HG03095 (cell line): ENCODE data around the gene CTDSPL.

ENCODE experiments used
- ATAC-seq: cut with Tn5 transposase; IDR thresholded peaks from one replicate; pipeline ENCODE4 v1.9.1; 2021; ENCODE audit warnings: moderate library complexity; ENCODE audit not compliant: unreplicated experiment

CTDSPL gene

DNA sequence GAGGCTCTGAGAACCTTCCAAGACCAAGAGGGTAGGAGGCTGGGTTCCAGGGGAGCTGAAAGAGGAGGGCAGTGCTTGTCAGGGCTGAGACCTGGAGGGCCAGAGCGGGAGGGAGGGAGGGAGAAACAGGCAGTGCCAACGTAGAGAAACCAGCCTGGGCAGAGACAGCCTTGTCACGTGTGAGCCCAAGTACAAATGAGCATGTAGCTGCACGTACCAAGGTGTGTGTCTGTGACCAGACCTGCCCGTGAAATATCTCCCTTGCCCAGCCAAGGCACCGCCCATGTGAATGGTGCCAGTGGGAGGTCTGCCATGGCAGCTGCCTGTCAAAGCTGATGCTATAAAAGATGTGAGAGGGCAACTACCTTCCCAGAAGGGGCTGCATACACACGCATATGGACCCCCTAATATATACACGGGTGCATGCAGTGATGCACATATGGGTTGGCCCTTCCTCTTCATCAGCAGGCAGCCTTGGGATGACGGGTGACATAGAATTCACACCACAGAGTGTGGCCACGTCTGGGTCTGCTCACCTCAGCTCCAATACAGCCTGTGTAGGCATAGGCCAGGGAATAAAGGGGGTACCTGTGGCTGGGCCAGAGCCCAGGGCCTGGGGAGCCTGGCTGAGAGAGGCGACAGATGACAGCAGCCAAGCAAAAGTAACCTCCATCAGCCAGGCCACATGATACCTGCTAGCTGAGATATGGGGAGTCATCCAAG is 7.8 kb upstream of the CTDSPL start:
- ATAC-seq = no peak

DNA sequence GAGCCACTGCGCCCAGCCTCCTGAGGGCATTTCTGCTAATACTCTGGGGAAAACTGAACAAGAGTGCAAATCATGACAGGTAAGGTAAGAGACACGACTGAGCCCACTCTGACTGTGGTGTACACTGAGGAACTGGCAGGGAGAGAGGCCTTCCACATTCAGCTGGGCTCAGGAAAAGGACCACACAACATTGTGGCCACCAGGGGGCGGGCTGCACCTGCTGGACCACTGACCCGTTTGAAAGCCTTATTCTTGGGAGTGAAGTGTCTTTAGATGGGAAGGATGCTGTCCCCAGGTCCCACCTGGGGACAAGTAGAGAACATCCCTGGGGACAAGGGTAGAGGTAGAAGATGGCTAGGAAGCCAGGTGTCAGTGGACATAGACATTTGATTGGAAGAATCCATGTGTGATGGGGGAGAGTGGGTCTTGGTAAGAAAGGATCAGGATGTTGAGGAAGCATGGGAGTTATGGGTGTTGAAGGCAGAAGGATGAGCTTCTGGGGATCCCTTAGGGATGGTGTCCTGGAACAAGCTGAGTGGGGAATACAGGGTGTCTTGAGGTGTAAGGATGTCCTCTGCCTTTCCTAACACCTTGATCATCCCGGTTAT is 6.2 kb upstream of the CTDSPL start:
- no peak for ATAC-seq

DNA sequence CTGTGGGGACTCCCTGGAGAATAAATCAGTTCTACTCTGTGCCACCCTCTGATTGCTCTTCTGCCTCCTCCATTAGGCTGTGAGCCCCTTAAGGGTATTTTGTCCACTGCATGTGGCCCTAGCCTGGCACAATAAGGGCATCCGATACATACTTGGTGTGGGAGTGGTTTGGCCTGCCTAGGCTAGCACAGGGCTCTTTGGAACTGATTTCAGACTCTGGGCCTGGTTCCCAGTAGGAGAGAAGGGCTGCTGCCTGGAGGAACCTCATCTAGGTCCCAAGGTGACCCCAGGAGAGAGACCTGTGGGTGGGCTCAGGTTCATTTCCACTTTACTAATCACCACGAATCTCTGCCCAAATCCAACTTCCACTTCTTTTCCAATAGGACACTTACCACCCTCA is 5.3 kb upstream of the CTDSPL start:
- no peak for ATAC-seq

DNA sequence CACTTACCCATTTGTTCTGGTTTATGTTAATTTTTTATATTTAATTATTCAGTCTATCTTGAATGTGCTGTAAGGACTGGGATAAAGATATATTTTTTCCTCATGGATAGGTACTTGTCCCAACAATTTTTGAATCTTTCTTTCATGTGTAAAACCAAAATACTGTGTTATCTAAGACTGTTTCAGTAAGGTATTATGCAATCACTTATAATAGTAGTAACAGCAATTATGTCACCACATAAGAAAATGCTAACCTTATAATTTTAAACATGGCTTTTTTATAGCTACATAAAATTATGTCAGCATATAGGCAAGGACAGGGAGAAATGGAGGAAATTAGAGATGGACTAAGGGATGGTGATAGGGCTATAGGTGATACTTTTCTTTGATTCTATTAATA is 2.9 kb upstream of the CTDSPL start:
- ATAC-seq = no peak

DNA sequence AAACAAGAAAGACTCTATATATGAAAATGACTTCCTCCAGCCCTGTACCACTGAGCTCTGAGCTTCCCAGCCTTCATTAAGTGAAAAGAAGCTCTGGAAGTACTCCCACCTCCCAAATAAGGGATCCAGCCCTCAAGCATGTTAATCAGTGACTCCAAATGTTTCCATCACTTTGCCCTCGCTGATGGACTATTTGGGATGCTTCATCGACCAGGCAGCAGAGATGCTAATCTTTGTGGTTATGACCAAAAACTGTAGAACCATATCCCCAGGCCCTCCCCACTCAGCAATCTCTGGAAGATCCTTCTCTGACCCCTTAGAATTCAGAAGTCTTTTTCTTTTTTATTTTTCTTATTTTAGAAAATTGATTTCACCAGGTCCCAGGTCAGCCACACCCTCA is 2.3 kb upstream of the CTDSPL start:
- no peak for ATAC-seq

DNA sequence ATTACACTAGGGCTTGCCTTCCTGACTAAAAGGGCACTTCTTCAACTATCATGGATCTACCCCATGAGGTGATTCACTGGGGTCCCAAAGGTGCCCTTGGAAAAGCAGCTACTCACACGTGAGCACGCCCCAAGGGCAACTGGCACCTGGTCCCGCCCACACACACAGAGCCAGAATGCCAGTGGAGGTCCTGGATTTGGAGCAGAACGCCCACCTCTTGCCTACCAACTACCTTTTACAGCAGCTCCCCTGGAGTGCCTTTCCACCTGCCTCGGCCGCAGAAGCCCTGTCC is 1.8 kb upstream of the CTDSPL start:
- no peak for ATAC-seq

DNA sequence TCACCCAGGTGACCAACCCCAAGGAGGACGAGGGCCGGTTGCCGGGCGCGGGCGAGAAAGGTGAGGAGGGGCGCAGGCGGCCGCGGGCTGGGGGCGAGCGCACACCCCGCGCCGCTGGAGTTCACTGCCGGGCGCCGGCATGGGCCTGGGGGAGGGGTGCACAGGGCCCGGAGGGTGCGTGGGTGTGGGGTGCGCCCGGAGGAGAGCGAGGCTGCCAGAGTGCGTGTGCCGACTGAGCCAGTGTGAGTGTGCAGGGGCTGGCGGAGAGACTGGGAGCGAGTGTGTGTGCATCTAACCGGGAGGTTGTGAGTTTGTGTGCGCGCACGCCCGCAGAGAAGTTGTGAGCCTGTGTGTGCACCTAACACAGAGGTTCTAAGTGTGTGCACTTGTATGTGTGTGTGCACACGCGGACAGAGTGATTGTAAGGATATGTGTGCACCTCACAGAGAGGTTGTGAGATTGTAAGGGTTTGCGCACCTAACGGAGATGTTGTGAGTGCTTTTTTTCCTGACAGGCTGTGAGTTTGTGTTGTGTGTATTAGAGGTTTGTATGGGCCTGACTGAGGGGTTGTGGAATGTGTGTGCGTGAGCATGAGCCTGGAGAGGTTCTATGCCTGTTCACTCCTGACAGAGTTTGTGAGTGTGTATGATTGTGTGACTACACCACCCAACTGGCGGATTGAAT is 681 bp downstream of the CTDSPL start:
- ATAC-seq = no peak

DNA sequence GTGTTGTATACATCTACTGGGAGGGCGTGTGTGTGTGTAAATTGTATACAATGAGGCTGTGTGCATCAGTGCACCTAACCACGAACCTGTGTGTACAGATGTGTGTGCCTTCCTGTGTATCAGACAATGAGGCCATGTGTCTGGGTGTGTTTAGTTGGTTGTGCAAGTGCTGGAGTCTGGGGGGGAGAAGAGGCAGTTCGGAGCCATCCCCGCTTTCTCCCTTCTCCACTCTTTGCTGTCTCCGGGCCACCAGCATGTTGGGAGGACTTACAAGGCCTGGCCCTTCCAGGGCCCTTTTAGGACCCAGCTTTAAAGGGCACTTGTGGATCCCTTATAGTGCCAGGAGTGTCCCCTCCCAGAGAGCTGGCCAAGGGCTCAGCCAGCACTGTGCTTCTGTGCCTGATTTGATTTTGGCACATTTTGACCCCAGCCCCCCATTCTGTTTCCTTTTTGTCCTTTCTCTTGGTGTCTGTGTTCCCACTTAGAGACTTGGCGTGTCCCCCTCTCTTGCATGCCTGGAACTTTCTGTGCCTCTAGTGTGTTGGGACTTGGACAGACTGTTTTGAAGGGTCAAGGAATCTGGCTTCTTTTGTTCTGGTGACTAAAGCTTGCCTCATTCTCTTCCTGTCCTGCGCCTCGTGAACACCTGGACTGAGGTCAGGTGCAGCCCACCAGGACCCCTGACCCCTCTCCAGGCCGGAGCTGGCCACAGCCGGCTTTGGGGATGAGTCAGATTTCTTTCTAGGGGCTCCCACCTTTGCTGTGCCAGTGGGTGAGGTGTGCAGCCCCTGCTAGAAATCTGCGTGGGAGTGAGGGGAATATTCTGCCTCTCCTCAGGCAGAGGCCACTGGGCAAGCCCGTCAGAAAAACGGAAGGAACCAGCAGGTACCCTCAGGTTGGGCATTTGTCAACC is 1.5 kb downstream of the CTDSPL start:
- no peak for ATAC-seq

DNA sequence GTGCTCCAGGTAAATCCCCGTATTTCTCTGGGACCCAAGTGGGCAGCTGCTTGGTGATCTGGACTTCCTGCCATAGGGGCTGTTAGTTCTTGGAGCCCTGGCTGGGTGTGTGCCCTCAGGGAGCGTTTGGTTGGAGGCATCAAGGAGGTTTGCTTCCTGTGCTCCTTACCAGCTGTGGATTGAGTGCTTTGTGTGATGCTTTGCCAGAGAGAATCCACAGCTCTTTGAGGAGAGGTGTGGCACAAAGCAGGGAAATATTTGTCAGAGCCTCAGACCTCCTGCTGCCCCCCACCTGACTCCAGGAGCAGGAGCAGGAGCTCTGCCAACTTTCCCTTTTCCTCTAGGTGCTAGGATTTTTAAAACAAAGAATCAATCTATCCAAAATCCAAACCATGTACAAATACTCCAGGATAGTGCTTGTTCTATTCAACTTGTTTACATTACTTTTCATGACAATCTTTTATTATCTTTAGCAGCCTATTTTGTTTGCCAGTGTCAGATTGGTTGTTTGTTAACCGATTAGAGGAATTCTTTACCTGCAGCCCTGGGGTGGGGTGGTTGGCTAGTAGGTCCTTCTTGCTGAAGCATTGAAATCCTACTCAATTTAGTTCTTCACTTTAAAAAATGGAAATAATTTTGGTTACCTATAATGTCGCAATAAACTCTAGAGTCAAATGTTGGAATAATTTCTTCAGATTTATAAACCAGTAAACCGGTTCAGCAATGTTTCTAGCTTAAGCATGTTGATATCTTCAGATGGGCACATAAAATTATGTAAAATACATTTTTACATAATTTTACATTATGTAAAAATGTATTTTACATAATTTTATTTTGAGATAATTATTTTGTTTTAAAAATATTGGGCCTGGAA is 2.5 kb downstream of the CTDSPL start:
- ATAC-seq = no peak

DNA sequence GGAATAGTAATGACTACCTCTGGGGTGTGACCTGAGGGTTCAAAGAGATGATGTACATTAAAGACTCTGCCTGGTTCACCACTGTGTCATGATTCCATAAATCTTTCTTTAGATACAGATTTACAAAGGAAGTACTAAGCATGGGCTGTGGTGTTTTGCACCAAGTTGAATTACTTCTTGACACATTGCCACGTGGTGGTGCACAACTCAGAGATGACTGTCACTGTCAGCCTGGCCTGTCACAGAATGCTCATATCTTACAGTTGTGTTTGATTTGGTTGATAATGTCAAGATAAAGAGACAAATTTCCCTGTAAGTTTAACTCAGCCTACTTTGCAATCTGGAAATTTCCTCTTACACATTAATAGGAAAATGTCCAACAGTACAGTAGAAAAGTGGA is 3.2 kb downstream of the CTDSPL start:
- no peak for ATAC-seq

DNA sequence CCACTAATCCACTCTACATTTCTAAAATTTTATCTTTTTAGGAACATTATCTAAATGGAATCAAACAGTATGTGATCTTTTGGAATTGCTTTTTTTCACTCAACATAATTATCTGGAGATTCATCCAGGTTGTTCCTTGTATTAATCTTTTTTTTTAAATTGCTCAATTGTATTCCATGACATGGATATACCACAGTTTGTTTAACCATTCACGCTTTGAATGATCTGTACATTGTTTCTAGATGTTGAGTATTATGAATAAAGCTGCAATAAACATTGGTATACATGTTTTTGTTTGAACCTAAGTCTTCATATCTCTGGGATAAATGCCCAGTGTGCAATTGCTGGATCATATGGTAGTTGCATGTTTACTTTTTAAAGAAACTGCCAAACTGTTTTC is 5.5 kb downstream of the CTDSPL start:
- ATAC-seq = no peak

DNA sequence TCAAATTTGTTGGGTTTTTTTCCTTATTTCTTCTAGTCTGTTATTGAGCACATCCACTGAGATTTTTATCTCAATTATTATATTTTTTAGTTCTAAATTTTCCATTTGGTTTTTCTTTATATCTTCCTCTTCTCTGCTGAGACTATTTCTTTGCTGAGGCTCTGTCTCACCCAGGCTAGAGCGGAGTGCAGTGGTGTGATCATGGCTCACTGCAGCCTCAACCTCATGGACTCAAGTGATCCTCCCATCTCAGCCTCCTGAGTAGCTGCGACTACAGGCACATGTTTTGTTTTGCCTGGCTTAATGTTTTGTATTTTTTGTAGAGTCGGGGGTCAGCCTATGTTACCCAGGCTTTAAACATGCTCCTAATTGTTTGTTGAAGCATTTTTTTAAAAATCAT is 10.2 kb downstream of the CTDSPL start:
- no peak for ATAC-seq

DNA sequence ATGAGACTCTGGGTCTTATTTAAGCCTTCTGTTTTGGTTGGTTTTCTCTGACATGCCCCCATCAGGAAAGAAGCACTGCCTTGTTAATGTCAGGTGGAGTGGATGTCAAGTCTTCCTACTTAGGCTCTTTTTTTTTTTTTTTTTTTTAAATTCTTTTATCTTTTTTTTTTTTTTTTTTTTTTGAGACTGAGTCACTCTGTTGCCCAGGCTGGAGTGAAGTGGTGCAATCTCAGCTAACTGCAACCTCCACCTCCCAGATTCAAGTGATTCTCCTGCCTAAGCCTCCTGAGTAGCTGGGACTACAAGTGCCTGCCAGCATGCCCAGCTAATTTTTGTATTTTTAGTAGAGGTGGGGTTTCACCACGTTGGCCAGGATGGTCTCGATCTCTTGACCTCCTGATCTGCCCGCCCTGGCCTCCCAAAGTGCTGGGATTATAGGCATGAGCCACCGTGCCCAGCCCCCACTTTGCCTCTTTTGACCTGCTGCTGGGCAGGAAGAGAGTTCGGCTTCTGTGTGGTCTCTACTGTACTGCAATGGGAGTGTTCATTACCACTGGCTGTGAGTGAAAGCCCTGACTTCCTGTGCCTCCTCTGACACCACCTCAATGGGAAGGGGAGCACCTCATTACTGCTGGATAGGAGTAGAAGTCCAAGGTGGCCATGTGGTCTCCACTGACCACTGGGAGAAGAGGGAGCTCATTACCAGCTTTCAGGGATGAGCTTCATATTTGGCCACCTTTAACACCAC is 10.9 kb downstream of the CTDSPL start:
- no peak for ATAC-seq

DNA sequence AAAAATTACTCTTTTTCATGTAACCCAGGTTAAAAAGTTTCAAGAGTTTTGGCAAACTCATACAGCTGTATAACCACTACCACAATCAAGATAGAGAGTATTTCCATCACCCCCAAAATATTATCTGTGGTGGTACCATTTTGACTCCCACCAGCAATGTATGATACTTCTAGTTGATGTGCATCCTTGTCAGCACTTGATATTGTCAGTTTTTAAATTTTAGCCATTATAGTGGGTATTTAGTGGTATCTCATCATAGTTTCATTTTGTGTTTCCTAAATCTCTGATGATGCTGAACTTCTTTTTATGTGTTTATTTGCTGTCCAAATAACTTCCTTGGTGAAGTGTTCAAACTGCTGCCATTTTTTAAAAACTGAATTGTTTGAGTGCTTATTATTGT is 14.6 kb downstream of the CTDSPL start:
- no peak for ATAC-seq

DNA sequence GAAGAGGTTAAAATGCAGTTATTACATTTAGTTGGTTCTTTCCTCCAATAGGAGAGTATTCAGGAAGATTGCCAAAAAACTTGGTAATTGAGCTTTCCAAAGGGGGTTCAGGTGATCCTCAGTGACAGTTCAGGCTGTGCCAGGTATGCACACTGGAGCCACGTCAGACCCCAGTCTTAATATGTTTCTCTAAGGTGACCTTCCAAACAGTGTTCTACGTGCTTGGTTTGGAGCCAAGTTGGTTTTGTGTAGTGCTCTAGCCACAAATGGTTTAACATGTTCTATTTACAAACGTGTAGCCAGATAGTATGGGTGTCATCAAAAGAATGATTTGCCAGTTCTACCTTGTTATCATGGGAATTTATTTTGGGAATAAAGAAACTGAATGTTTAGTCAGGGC is 21.0 kb downstream of the CTDSPL start:
- ATAC-seq = no peak

DNA sequence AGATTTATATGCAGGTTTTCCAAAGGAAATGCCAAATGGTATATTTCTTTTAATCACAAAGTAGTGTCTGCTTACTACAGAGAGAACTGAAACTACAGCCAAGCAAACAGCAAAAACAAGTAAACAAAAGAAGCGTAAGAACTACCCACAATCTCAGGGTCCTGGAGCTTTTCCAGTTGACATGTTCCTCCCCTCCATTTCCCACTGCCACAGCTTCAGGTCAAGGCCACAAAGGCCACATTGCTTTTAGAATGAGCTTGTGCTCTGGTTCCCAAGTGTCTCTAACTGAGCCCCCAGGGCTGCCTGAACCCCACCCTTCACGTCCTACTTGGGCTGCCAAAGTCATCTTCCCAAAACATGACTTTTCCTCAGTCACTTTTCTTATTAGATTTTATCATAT is 24.1 kb downstream of the CTDSPL start:
- no peak for ATAC-seq

DNA sequence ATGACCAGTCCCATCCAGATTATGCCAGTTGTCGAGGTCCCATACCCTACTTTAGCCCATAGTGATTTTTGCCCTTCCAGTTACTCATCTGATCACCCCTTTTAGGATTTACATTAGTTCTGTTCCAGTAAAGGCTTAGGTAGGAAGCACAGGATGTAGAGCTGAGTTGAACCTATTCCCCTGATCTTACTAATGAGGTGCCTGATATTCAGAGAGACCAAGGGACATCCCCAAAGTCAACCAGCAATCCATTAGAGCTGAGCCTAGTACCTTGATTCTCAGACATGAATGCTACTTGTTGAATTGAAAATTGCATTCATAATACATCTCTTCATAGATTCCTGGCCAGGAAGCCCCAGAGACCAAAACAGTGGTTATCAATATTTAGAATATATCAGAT is 24.7 kb downstream of the CTDSPL start:
- no peak for ATAC-seq

DNA sequence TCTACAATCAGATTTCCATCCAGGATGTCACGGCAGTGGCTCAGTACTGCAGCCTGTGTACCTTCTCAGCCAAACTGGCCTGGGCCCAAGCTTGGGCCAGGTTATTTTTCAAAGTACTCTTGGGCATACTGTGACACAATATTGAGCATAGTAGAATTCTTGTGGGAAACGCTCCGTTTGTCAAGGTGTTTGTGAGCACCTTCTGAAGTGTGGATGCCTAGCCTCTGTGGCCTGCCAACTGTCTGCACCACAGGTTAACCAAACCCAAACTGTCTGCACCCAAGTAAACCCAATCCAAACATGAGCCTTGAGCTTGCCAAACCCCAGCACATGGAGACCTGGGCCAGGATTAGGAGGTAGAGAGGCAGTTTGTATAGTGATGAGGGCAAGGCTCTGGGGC is 25.4 kb downstream of the CTDSPL start:
- ATAC-seq = no peak

DNA sequence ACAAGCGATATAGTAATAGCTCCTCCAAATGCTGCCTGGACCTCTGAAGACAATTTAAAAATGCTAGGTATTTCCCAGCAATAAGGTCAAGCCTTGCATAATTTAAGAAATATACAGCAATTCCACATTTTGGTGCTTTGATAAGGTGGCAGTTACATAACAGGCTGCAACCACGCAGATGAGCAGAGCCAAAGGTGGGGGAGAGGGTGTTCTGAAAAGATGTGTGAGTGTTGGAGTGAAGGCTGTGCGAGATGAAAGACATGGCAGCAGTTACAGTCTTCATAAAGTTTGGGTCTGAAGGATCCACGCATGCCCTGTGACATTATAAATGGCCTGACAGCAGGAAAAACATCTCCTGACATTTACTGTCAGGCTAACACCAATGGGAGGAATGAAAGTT is 26.1 kb downstream of the CTDSPL start:
- ATAC-seq = no peak

DNA sequence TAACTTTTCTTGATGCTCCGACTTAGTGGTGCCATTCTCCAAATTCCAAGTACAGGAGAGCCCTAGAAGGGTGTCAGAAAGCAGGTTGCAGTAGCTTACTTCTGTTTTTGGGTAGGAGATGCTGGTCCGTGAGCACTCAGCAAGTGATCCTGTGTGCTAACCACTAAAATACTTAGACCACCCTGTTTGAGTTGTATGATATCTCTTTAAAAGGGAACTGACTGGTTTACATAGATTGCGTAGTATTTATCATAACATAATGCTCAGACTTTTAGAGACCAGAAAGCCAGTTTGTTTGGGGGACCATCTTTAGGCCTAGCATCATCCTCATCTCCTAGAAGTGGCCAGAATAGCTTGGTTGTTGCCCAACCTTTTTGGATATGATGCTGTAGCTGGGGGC is 26.7 kb downstream of the CTDSPL start:
- ATAC-seq = no peak
